ENCODE measurements around the gene VEPH1. TPM values are rescaled to one million over a fixed set of nuclear protein-coding genes. Genes with fewer than 3 reads are reported as not detected.

VEPH1 gene
- total RNA-seq, 1 experiment from 2014 or later, result 0.32 TPM

DNA sequence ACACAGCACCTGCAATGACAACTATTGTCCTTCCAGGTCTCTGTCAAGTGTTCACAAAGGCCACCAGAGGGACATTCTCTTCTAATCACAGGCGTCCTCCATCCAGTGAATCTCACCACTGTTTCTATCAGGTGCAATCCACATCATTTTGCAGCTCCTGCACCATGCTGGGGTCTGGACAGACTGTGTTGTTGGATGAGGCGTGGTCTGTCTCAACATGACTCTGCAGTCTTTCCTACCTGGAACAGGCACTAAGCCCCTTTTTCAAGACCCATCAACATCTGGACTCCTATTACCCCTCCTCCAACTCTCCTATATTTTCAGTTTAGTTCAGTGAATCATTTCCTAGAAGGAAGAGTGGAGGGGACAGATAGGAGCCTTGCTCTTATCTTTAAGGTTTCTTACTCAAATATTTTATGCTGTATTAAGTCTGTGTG is 31.5 kb upstream of the VEPH1 start:
- peaks cover 4% of the 10 kb centered on the region for H3K27me3 ChIP-seq (replicated peaks; ENCODE audit: insufficient read depth, low read depth, low read length, poor library complexity)
- BruUV-seq (replicated peaks), result no TSS peak
- no peaks in the 10 kb centered on the region for H3K4me1 ChIP-seq (ENCODE audit: insufficient read depth, low read length, poor library complexity, severe bottlenecking)
- POLR2A ChIA-PET (ENCODE audit: low non-redundant PET), result no interaction called here
- no peak for TF ChIP-seq EZH2 (IDR thresholded peaks at IDR 0.05; ENCODE audit: borderline replicate concordance, low read depth, low read length, poor library complexity, severe bottlenecking)
- TF ChIP-seq, protein P1, sequence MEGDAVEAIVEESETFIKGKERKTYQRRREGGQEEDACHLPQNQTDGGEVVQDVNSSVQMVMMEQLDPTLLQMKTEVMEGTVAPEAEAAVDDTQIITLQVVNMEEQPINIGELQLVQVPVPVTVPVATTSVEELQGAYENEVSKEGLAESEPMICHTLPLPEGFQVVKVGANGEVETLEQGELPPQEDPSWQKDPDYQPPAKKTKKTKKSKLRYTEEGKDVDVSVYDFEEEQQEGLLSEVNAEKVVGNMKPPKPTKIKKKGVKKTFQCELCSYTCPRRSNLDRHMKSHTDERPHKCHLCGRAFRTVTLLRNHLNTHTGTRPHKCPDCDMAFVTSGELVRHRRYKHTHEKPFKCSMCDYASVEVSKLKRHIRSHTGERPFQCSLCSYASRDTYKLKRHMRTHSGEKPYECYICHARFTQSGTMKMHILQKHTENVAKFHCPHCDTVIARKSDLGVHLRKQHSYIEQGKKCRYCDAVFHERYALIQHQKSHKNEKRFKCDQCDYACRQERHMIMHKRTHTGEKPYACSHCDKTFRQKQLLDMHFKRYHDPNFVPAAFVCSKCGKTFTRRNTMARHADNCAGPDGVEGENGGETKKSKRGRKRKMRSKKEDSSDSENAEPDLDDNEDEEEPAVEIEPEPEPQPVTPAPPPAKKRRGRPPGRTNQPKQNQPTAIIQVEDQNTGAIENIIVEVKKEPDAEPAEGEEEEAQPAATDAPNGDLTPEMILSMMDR (conservative IDR thresholded peaks at IDR 0.05; ENCODE audit: low read depth, low read length), result no peak
- intact Hi-C loops (cut with micrococcal nuclease; ENCODE audit: unreplicated experiment), result loop anchor here (5.0 to 10.0 kb wide), 2 partner anchors 998 to 1260 kb away; no protein-coding TSS in a partner anchor
- H3K4me3 ChIP-seq (ENCODE audit: low read depth, low read length, poor library complexity, severe bottlenecking), result no peak overlapping the region
- DNase-seq (ENCODE audit: low spot score), result no peak
- no peaks in the 10 kb centered on the region for H3K9me3 ChIP-seq (ENCODE audit: low read depth, low read length, poor library complexity, severe bottlenecking)
- CTCF ChIA-PET, result no interaction called here
- H3K36me3 ChIP-seq (ENCODE audit: insufficient read depth, low read length, poor library complexity, severe bottlenecking), result no peaks in the 10 kb centered on the region
- H3K27ac ChIP-seq (ENCODE audit: low read depth, low read length, poor library complexity, severe bottlenecking), result no peak overlapping the region

DNA sequence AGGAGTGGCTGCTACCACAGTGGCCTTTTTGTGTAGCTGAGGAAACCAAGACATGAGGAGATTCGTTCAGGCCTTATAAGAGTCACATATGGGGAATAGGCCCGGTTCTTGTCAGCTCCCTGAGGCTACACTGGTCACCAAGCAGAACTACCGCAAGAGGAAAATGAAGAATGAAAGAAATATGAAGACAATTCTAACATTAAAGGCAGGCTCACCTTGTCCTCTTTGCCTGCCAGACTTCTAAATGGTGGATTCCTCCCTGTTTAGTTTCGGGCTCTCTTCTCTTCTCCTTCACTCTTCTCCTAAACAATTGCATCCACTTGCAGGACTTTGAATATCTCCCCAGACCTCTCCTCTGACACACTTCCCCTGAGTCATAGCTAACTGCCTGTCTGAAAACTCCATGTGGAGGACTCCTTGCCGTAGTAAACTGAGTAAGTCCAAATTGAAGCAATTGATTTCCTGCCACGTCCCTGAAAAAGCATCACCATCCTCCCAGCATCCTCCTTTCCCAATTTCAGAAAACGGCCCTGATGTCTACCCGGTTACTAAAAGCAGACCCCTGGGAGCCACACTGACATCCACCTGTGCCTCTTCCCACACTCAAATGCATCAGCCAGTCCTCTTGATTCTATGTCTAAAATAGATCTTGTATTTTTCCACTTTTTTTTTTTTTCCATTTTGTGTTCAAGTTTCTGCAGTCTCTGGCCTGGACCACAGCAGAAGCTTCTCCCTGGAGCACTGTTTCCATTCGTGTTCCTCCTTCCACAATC is 30.3 kb upstream of the VEPH1 start:
- Histone ChIP-seq H3K4me1 (ENCODE audit: insufficient read depth, low read length, poor library complexity, severe bottlenecking) (no peaks in the 10 kb centered on the region), H3K36me3 (ENCODE audit: insufficient read depth, low read length, poor library complexity, severe bottlenecking) (no peaks in the 10 kb centered on the region), H3K27me3 (replicated peaks; ENCODE audit: insufficient read depth, low read depth, low read length, poor library complexity) (peaks cover 4% of the 10 kb centered on the region), H3K9me3 (ENCODE audit: low read depth, low read length, poor library complexity, severe bottlenecking) (no peaks in the 10 kb centered on the region), H3K27ac (ENCODE audit: low read depth, low read length, poor library complexity, severe bottlenecking) (no peak overlapping the region), H3K4me3 (ENCODE audit: low read depth, low read length, poor library complexity, severe bottlenecking) (no peak overlapping the region)
- ChIA-PET CTCF (interaction anchor here (0.5 to 2.3 kb wide), 6 partner anchors 37 to 780 kb away, joined by 4 to 54 read pairs (median 6); no protein-coding TSS in a partner anchor), POLR2A (ENCODE audit: low non-redundant PET) (interaction anchor here (1.1 kb wide), 1 partner anchor 33 kb away, joined by 3 read pairs; no protein-coding TSS in a partner anchor)
- intact Hi-C loops (cut with micrococcal nuclease; ENCODE audit: unreplicated experiment), result loop anchor here (5.0 to 10.0 kb wide), 2 partner anchors 999 to 1261 kb away; no protein-coding TSS in a partner anchor
- DNase-seq (ENCODE audit: low spot score), result no peak
- TF ChIP-seq, protein P1 (conservative IDR thresholded peaks at IDR 0.05; ENCODE audit: low read depth, low read length), result no peak
- no peak for TF ChIP-seq EZH2 (IDR thresholded peaks at IDR 0.05; ENCODE audit: borderline replicate concordance, low read depth, low read length, poor library complexity, severe bottlenecking)
- BruUV-seq (replicated peaks), result no TSS peak

DNA sequence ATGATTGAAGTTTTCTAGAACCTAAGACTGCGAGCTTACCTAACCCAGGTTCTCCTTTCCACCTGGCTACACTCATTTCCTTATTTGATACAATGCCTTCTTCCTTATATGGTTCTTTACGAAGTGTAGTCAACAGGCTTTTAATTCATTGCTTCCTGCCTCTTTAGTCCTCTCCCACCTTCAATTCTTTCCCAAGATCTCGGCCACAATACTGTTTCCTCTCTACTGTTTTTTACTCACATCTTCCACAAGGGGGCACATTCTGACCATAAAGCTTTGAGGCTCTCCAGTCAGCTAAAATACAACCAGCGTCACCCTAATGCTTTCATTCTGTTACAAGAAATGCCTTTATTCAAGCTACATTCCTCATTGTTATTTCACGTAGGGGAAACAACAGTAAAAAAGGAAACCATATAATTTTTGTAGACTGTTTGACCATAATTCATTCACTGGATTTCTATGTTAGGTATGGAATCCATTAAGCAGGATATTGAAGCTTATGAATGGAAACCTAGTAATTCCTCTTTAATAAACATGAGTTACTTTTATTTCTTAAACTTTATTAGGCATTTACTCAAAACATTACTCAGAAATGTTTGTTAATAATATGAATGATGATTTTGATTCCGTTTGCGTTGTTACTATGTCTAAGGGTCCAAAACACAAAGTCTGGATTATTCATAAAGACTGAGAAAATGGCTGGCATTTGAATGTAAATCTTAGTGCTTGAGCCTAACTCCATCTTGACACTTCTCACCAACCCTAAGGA is 29.5 kb upstream of the VEPH1 start:
- no TSS peak for BruUV-seq (replicated peaks)
- H3K27me3 ChIP-seq (replicated peaks; ENCODE audit: insufficient read depth, low read depth, low read length, poor library complexity), result peaks cover under 1% of the 10 kb centered on the region
- TF ChIP-seq, protein P1 (conservative IDR thresholded peaks at IDR 0.05; ENCODE audit: low read depth, low read length), result peak; percentile 83
- TF ChIP-seq EZH2 (IDR thresholded peaks at IDR 0.05; ENCODE audit: borderline replicate concordance, low read depth, low read length, poor library complexity, severe bottlenecking), result no peak
- no peaks in the 10 kb centered on the region for H3K9me3 ChIP-seq (ENCODE audit: low read depth, low read length, poor library complexity, severe bottlenecking)
- POLR2A ChIA-PET (ENCODE audit: low non-redundant PET), result interaction anchor here (1.1 kb wide), 1 partner anchor 32 kb away, joined by 3 read pairs; no protein-coding TSS in a partner anchor
- peak; percentile 87 for DNase-seq (ENCODE audit: low spot score)
- no peak overlapping the region for H3K4me3 ChIP-seq (ENCODE audit: low read depth, low read length, poor library complexity, severe bottlenecking)
- no peaks in the 10 kb centered on the region for H3K4me1 ChIP-seq (ENCODE audit: insufficient read depth, low read length, poor library complexity, severe bottlenecking)
- intact Hi-C loops (cut with micrococcal nuclease; ENCODE audit: unreplicated experiment), result loop anchor here (1.0 to 10.0 kb wide), 3 partner anchors 40 to 1262 kb away; no protein-coding TSS in a partner anchor
- H3K27ac ChIP-seq (ENCODE audit: low read depth, low read length, poor library complexity, severe bottlenecking), result no peak overlapping the region
- CTCF ChIA-PET, result interaction anchor here (0.5 to 2.3 kb wide), 7 partner anchors 38 to 781 kb away, joined by 3 to 54 read pairs (median 5); no protein-coding TSS in a partner anchor
- no peaks in the 10 kb centered on the region for H3K36me3 ChIP-seq (ENCODE audit: insufficient read depth, low read length, poor library complexity, severe bottlenecking)

All from A673 (cell line).